ENCODE data around the gene PICK1. TPM values are rescaled to one million over a fixed set of nuclear protein-coding genes. Genes with fewer than 3 reads are reported as not detected.

The PICK1 gene
- total and polyA plus RNA-seq, 2 of the 13 experiments (the other 11 are each of a cell fraction or from before 2014, with no cell fraction given): 19.3 to 25.3 TPM

- TF ChIP-seq ZNF710 (CRISPR knock-in tag; IDR thresholded peaks at IDR 0.05; ENCODE audit: borderline replicate concordance) (0 out of 2 replicates have a peak, but pooled peaks have one; percentile 59), ATF2 (CRISPR knock-in tag; IDR thresholded peaks at IDR 0.05) (peak; percentile 46; the same call in 1 of the 2 replicates), ZNF768 (CRISPR knock-in tag; IDR thresholded peaks at IDR 0.05) (peak; percentile 40; the same call in 1 of the 2 replicates), ZFP62 (CRISPR knock-in tag; IDR thresholded peaks at IDR 0.05) (no peak), HDAC1 (CRISPR knock-in tag; IDR thresholded peaks at IDR 0.05) (peak; percentile 61), ZHX2 (IDR thresholded peaks at IDR 0.05; ENCODE audit: low read depth) (no peak), ZHX2 (CRISPR knock-in tag; IDR thresholded peaks at IDR 0.05; ENCODE audit: borderline replicate concordance) (no peak), RXRB (CRISPR knock-in tag; IDR thresholded peaks at IDR 0.05; ENCODE audit: borderline replicate concordance) (peak; percentile 42; the same call in 1 of the 2 replicates), JUNB (CRISPR knock-in tag; IDR thresholded peaks at IDR 0.05; ENCODE audit: borderline replicate concordance) (no peak), REL (CRISPR knock-in tag; conservative IDR thresholded peaks at IDR 0.05) (no peak), ZSCAN9 (CRISPR knock-in tag; IDR thresholded peaks at IDR 0.05; ENCODE audit: borderline replicate concordance) (0 out of 2 replicates have a peak, but pooled peaks have one; percentile 48), SKI (IDR thresholded peaks at IDR 0.05; ENCODE audit: partially characterized antibody) (peak; percentile 54), CAMTA2 (CRISPR knock-in tag; IDR thresholded peaks at IDR 0.05; ENCODE audit: borderline replicate concordance) (no peak), POGK (CRISPR knock-in tag; conservative IDR thresholded peaks at IDR 0.05) (peak; percentile 45; the same call in 1 of the 2 replicates), ZNF784 (CRISPR knock-in tag; IDR thresholded peaks at IDR 0.05; ENCODE audit: borderline replicate concordance) (peak; percentile 75)
These were observed 5.0 kb upstream of the PICK1 start (continued) for GRCh38 chr22:38051900-38052862.

All from HepG2 (cell line).